OCI-LY1 (cell line): Measurements from ENCODE around the gene ETV5.

Experiments used
- CTCF ChIP-seq: fragments of 200-600 bp; sonication (generic), shearing (Covaris generic); IDR thresholded peaks from 2 replicates; pipeline ENCODE4 v1.5.1; 2017; ENCODE audit warnings: mild to moderate bottlenecking, antibody characterized with exemption, low read length, moderate library complexity, mixed read lengths
- EZH2 ChIP-seq: fragments of 200-600 bp; sonication (generic), shearing (Covaris generic); IDR thresholded peaks from 2 replicates; pipeline ENCODE4 v1.8.0; 2017; ENCODE audit warnings: borderline replicate concordance, mixed run types, mild to moderate bottlenecking, antibody characterized with exemption, low read length, moderate library complexity, mixed read lengths

- TF ChIP-seq CTCF = no peak
- TF ChIP-seq EZH2 = no peak
Observed at GRCh38 chr3:186151077-186151971, 42.4 kb upstream of the ETV5 start.
